GM19455 (cell line): ENCODE data around the gene IGIP.

Experiments
- ATAC-seq: cut with Tn5 transposase; IDR thresholded peaks from one replicate; pipeline ENCODE4 v1.9.1; 2021; ENCODE audit not compliant: unreplicated experiment

Gene IGIP

GRCh38 chr5:140111011-140111858 is 14.5 kb upstream of the IGIP start:
- ATAC-seq, result no peak

GRCh38 chr5:140111859-140112551 is 13.7 kb upstream of the IGIP start:
- ATAC-seq, result no peak

- no peak for ATAC-seq
Observed at GRCh38 chr5:140112685-140113179, 13.0 kb upstream of the IGIP start.

- ATAC-seq, result no peak
Observed at GRCh38 chr5:140113180-140113698, 12.5 kb upstream of the IGIP start.

GRCh38 chr5:140113699-140114263 is 12.0 kb upstream of the IGIP start, which contains the start of gene PURA:
Gene PURA (plus strand): TSS chr5:140114109. CDS start chr5:140114182, 73 bp downstream.
- peak; percentile 89 for ATAC-seq

- peak; percentile 42 for ATAC-seq
Observed at GRCh38 chr5:140114341-140115185, 11.2 kb upstream of the IGIP start.

GRCh38 chr5:140115186-140115500 is 10.6 kb upstream of the IGIP start:
- no peak for ATAC-seq

GRCh38 chr5:140116716-140117115 is 9.0 kb upstream of the IGIP start:
- no peak for ATAC-seq

- ATAC-seq, result no peak
Observed at GRCh38 chr5:140117523-140117922, 8.2 kb upstream of the IGIP start.

- no peak for ATAC-seq
Observed at GRCh38 chr5:140118302-140118936, 7.3 kb upstream of the IGIP start.

- no peak for ATAC-seq
Observed at GRCh38 chr5:140126315-140127012, 727 bp downstream of the IGIP start.

GRCh38 chr5:140128376-140128775 is 2.6 kb downstream of the IGIP start:
- ATAC-seq, result no peak

- no peak for ATAC-seq
Observed at GRCh38 chr5:140130949-140131733, 5.4 kb downstream of the IGIP start.

GRCh38 chr5:140131967-140132409 is 6.3 kb downstream of the IGIP start:
- no peak for ATAC-seq

- ATAC-seq, result no peak
Observed at GRCh38 chr5:140133514-140134167, 7.9 kb downstream of the IGIP start.

- no peak for ATAC-seq
Observed at GRCh38 chr5:140134277-140134935, 8.7 kb downstream of the IGIP start.

- ATAC-seq, result no peak
Observed at GRCh38 chr5:140135127-140135526, 9.4 kb downstream of the IGIP start.

- no peak for ATAC-seq
Observed at GRCh38 chr5:140136624-140137023, 10.9 kb downstream of the IGIP start.
